ENCODE measurements around the gene DPP4.

DPP4 gene

DNA sequence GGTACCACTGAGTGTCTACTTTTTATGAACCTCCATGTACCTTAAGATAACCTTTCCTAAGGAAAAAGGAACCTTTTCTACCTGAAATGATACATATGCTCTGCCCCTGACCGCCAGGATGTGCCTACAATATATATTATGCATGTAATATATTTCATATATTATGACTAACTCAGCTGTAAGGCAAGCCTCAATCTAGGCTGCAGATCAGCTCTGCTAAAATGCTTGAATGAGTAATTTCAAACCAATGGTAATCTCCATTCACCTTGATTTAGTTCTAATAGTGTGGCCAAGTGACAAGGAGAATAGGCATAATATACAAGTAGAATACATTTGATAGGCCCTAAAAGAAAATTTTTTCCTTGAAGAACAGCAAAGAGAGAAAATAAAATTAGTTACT is 101.8 kb downstream of the DPP4 start:
- Histone ChIP-seq H3K4me1 (ENCODE audit: control insufficient read depth, insufficient read depth, low read depth, low read length) (no peaks in the 10 kb centered on the region), H2BK12ac (ENCODE audit: low read length in 2 of 2) (no peak overlapping the region), H3K27ac (ENCODE audit: low read length, poor library complexity, severe bottlenecking) (no peak overlapping the region)

DNA sequence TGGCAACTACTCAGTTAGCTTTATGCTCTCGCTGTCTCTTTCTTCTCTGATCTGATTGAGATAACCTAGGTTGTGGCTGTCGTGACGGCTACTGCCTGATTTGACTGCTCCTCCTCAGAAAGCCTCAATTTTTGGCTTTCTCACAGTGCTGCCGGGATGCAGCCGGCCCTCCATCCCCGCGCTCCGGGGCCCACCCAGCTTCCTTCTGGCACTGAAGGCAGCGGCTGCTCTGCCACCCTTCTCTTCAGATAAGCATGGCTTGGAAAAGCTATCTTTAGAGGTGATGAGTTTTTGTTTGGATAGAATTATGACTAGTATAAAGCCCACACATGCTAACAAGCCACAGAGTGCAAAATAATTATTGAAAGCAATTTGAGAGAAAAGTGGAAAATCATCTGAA is 102.5 kb downstream of the DPP4 start:
- Histone ChIP-seq H3K4me3 (ENCODE audit: insufficient read depth in 1 of 2, low read depth in 1 of 2, low read length in 2 of 2) (no peak overlapping the region), H2AK5ac (ENCODE audit: low read length, severe bottlenecking) (no peak overlapping the region), H3K9me3 (ENCODE audit: control insufficient read depth, low read length) (no peaks in the 10 kb centered on the region), H3K27me3 (ENCODE audit: control insufficient read depth in 1 of 2, insufficient read depth in 1 of 2, low read length in 2 of 2) (no peaks in the 10 kb centered on the region), H3K4ac (ENCODE audit: low read depth in 1 of 2, low read length in 2 of 2) (no peak overlapping the region), H2AFZ (ENCODE audit: low read depth, low read length) (no peak overlapping the region), H4K91ac (ENCODE audit: low read length) (no peak overlapping the region), H2BK15ac (ENCODE audit: low read depth, poor library complexity, severe bottlenecking) (no peak overlapping the region), H3K36me3 (ENCODE audit: control insufficient read depth in 1 of 2, insufficient read depth in 2 of 2, low read depth in 1 of 2, low read length in 2 of 2) (no peaks in the 10 kb centered on the region), H3K14ac (ENCODE audit: low read length in 2 of 2) (no peak overlapping the region), H3K4me1 (ENCODE audit: control insufficient read depth, insufficient read depth, low read depth, low read length) (no peaks in the 10 kb centered on the region), H3K79me1 (replicated peaks; ENCODE audit: low read length, poor library complexity, severe bottlenecking) (no peaks in the 10 kb centered on the region), H2BK5ac (ENCODE audit: low read depth, low read length, poor library complexity, severe bottlenecking) (no peak overlapping the region), H3K18ac (ENCODE audit: low read depth in 1 of 2, low read length in 2 of 2) (no peak overlapping the region), H4K8ac (ENCODE audit: low read length) (no peak overlapping the region), H3K4me2 (ENCODE audit: low read length, poor library complexity, severe bottlenecking) (no peak overlapping the region), H3K27ac (ENCODE audit: low read length, poor library complexity, severe bottlenecking) (no peak overlapping the region), H2BK12ac (ENCODE audit: low read length in 2 of 2) (no peak overlapping the region), H3K23ac (ENCODE audit: low read length in 2 of 2) (no peak overlapping the region), H3K9ac (ENCODE audit: low read length) (no peak overlapping the region), H2BK120ac (ENCODE audit: low read depth, low read length) (no peak overlapping the region)
- no peak for DNase-seq
- 85% methylated on average over 9 of the region's 9 CpGs for WGBS

More for the DNA sequence above, 101.8 kb downstream of the DPP4 start:
- no peak overlapping the region for H3K4ac ChIP-seq (ENCODE audit: low read depth in 1 of 2, low read length in 2 of 2)
- H2BK15ac ChIP-seq (ENCODE audit: low read depth, poor library complexity, severe bottlenecking), result no peak overlapping the region
- DNase-seq, result no peak
- H4K8ac ChIP-seq (ENCODE audit: low read length), result no peak overlapping the region
- no CpG with 5 or more reads among the region's 1 CpG for WGBS
- H3K23ac ChIP-seq (ENCODE audit: low read length in 2 of 2), result no peak overlapping the region
- H3K18ac ChIP-seq (ENCODE audit: low read depth in 1 of 2, low read length in 2 of 2), result no peak overlapping the region
- no peak overlapping the region for H2BK5ac ChIP-seq (ENCODE audit: low read depth, low read length, poor library complexity, severe bottlenecking)
- H3K4me3 ChIP-seq (ENCODE audit: insufficient read depth in 1 of 2, low read depth in 1 of 2, low read length in 2 of 2), result no peak overlapping the region
- no peaks in the 10 kb centered on the region for H3K9me3 ChIP-seq (ENCODE audit: control insufficient read depth, low read length)
- H2BK120ac ChIP-seq (ENCODE audit: low read depth, low read length), result no peak overlapping the region
- H2AFZ ChIP-seq (ENCODE audit: low read depth, low read length), result no peak overlapping the region
- H3K36me3 ChIP-seq (ENCODE audit: control insufficient read depth in 1 of 2, insufficient read depth in 2 of 2, low read depth in 1 of 2, low read length in 2 of 2), result no peaks in the 10 kb centered on the region
- H3K79me1 ChIP-seq (replicated peaks; ENCODE audit: low read length, poor library complexity, severe bottlenecking), result no peaks in the 10 kb centered on the region
- no peak overlapping the region for H3K14ac ChIP-seq (ENCODE audit: low read length in 2 of 2)
- H3K4me2 ChIP-seq (ENCODE audit: low read length, poor library complexity, severe bottlenecking), result no peak overlapping the region
- no peak overlapping the region for H3K9ac ChIP-seq (ENCODE audit: low read length)
- H2AK5ac ChIP-seq (ENCODE audit: low read length, severe bottlenecking), result no peak overlapping the region
- H3K27me3 ChIP-seq (ENCODE audit: control insufficient read depth in 1 of 2, insufficient read depth in 1 of 2, low read length in 2 of 2), result no peaks in the 10 kb centered on the region
- no peak overlapping the region for H4K91ac ChIP-seq (ENCODE audit: low read length)

DNA sequence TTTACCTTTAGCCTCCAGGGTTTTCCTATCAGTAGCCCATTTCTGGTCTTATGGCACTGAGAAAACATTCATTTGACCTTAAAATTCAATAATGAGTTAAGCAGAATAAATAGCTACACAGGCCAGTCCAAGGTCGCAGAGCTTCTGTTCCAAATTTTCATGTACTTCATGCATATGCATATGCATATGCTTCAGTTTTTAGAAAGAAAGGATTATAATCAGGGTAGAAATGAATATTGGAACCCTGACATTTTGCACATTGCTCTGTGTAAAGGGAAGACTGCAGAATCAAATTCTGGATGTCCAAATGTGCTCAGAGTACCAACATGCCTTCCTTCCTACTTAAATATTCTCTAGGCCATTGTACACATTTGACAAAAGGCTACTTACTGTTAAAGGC is 104.9 kb downstream of the DPP4 start:
- Histone ChIP-seq H3K27ac (ENCODE audit: low read length, poor library complexity, severe bottlenecking) (no peak overlapping the region), H2BK5ac (ENCODE audit: low read depth, low read length, poor library complexity, severe bottlenecking) (no peak overlapping the region), H3K4me3 (ENCODE audit: insufficient read depth in 1 of 2, low read depth in 1 of 2, low read length in 2 of 2) (no peak overlapping the region), H3K4me1 (ENCODE audit: control insufficient read depth, insufficient read depth, low read depth, low read length) (no peaks in the 10 kb centered on the region), H3K9ac (ENCODE audit: low read length) (no peak overlapping the region), H3K9me3 (ENCODE audit: control insufficient read depth, low read length) (no peaks in the 10 kb centered on the region), H2AFZ (ENCODE audit: low read depth, low read length) (no peak overlapping the region), H3K23ac (ENCODE audit: low read length in 2 of 2) (no peak overlapping the region), H3K18ac (ENCODE audit: low read depth in 1 of 2, low read length in 2 of 2) (no peak overlapping the region), H3K79me1 (replicated peaks; ENCODE audit: low read length, poor library complexity, severe bottlenecking) (no peaks in the 10 kb centered on the region), H3K27me3 (ENCODE audit: control insufficient read depth in 1 of 2, insufficient read depth in 1 of 2, low read length in 2 of 2) (no peaks in the 10 kb centered on the region), H2BK15ac (ENCODE audit: low read depth, poor library complexity, severe bottlenecking) (no peak overlapping the region), H3K14ac (ENCODE audit: low read length in 2 of 2) (no peak overlapping the region), H4K8ac (ENCODE audit: low read length) (no peak overlapping the region), H4K91ac (ENCODE audit: low read length) (no peak overlapping the region), H2BK120ac (ENCODE audit: low read depth, low read length) (no peak overlapping the region), H2AK5ac (ENCODE audit: low read length, severe bottlenecking) (no peak overlapping the region), H3K36me3 (ENCODE audit: control insufficient read depth in 1 of 2, insufficient read depth in 2 of 2, low read depth in 1 of 2, low read length in 2 of 2) (no peaks in the 10 kb centered on the region), H3K4ac (ENCODE audit: low read depth in 1 of 2, low read length in 2 of 2) (no peak overlapping the region), H3K4me2 (ENCODE audit: low read length, poor library complexity, severe bottlenecking) (no peak overlapping the region), H2BK12ac (ENCODE audit: low read length in 2 of 2) (no peak overlapping the region)
- DNase-seq, result no peak
- no CpG with 5 or more reads among the region's 1 CpG for WGBS

DNA sequence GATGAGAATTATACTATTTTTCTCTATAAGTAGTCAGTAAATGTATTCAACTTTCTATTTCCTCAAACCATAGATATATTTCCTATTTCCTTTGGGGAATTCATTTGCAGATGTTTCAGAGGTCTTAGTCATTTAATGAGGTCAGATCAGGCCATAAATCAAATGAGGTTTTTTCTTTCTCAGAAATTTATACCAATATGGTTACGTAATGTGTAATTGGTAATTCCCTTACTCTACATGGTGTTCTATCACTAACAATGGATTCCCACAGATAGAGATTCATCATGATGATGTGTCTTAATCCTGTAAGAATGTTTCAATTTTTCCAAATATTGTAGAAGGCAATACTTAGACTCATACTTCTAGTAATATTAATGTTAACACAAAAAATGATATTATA is 108.0 kb downstream of the DPP4 start:
- Histone ChIP-seq H3K36me3 (ENCODE audit: control insufficient read depth in 1 of 2, insufficient read depth in 2 of 2, low read depth in 1 of 2, low read length in 2 of 2) (no peaks in the 10 kb centered on the region), H3K79me1 (replicated peaks; ENCODE audit: low read length, poor library complexity, severe bottlenecking) (no peaks in the 10 kb centered on the region), H3K9me3 (ENCODE audit: control insufficient read depth, low read length) (no peaks in the 10 kb centered on the region), H2AK5ac (ENCODE audit: low read length, severe bottlenecking) (no peak overlapping the region), H4K8ac (ENCODE audit: low read length) (no peak overlapping the region), H4K91ac (ENCODE audit: low read length) (no peak overlapping the region), H2BK15ac (ENCODE audit: low read depth, poor library complexity, severe bottlenecking) (no peak overlapping the region), H2BK120ac (ENCODE audit: low read depth, low read length) (no peak overlapping the region), H2BK5ac (ENCODE audit: low read depth, low read length, poor library complexity, severe bottlenecking) (no peak overlapping the region), H3K14ac (ENCODE audit: low read length in 2 of 2) (no peak overlapping the region), H3K23ac (ENCODE audit: low read length in 2 of 2) (no peak overlapping the region), H3K4me2 (ENCODE audit: low read length, poor library complexity, severe bottlenecking) (no peak overlapping the region), H3K9ac (ENCODE audit: low read length) (no peak overlapping the region), H2AFZ (ENCODE audit: low read depth, low read length) (no peak overlapping the region), H3K27ac (ENCODE audit: low read length, poor library complexity, severe bottlenecking) (no peak overlapping the region), H3K4me1 (ENCODE audit: control insufficient read depth, insufficient read depth, low read depth, low read length) (no peaks in the 10 kb centered on the region), H3K18ac (ENCODE audit: low read depth in 1 of 2, low read length in 2 of 2) (no peak overlapping the region), H3K27me3 (ENCODE audit: control insufficient read depth in 1 of 2, insufficient read depth in 1 of 2, low read length in 2 of 2) (no peaks in the 10 kb centered on the region), H3K4me3 (ENCODE audit: insufficient read depth in 1 of 2, low read depth in 1 of 2, low read length in 2 of 2) (no peak overlapping the region), H3K4ac (ENCODE audit: low read depth in 1 of 2, low read length in 2 of 2) (no peak overlapping the region), H2BK12ac (ENCODE audit: low read length in 2 of 2) (no peak overlapping the region)
- no CpG with 5 or more reads among the region's 1 CpG for WGBS
- no peak for DNase-seq
